K562 (cell line): Measurements from ENCODE around the gene RALA. TPM values are rescaled to one million over a fixed set of nuclear protein-coding genes. Genes with fewer than 3 reads are reported as not detected.

Experiments
- ATAC-seq: fragments of 200-7000 bp; cut with Tn5 transposase; 3 replicates; pipeline ENCODE4 v1.9.1; 2020; ENCODE audit warnings: moderate library complexity
- BruUV-seq: library from RNA; stranded (reverse); fragments of 400-500 nt; replicated peaks from 2 replicates; lab custom pipeline; 2021; lab: Mats Ljungman, UMichigan
- CTCF ChIA-PET: fragments of 300-600 bp; formaldehyde crosslinking; extraction: SDS; loops from one replicate; lab custom pipeline; 2021; ENCODE audit warnings: low intra/inter-chr PET ratio; lab: Yijun Ruan, JAX
- POLR2A ChIA-PET: fragments of 300-600, 350-650 bp; sonication (Branson Sonifier 250); formaldehyde crosslinking; extraction: SDS; loops from one replicate; lab custom pipeline; 2021; ENCODE audit warnings: antibody characterized with exemption, inconsistent platforms; lab: Yijun Ruan, JAX
- DNase-seq, 4 experiments: peaks; one replicate each; pipeline versions ENCODE4 v3.0.0 to v3.0.0-alpha.2; 2011 to 2018; ENCODE audit warnings: low spot score in 3 of 4, mixed read lengths in 3 of 4; ENCODE audit errors: extremely low read depth in 1 of 4
- FAIRE-seq: peaks from 2 replicates; lab custom pipeline; 2011; peaks lifted over from hg19 to GRCh38; lab: Jason Lieb, UNC
- H2AFZ ChIP-seq: 2 replicates; pipeline ENCODE4 v1.6.0; 2011; ENCODE audit warnings: low read depth, low read length, control low read depth, inconsistent platforms
- H3K27ac ChIP-seq: fragments of 200-600 bp; 3 replicates; pipeline ENCODE4 v1.8.0; 2011; ENCODE audit warnings: low read depth, mild to moderate bottlenecking, control low read depth, inconsistent platforms, low read length, moderate library complexity, mixed read lengths; ENCODE audit errors: extremely low read depth
- H3K27me3 ChIP-seq, 2 experiments: fragments of 300-600 bp in 1 of 2; 2 replicates in 1 of 2; 3 replicates in 1 of 2; pipeline versions ENCODE4 v1.6.0 to v1.8.0; 2011; ENCODE audit warnings: inconsistent platforms in 2 of 2, low read length in 2 of 2, mild to moderate bottlenecking in 1 of 2, mixed read lengths in 1 of 2, moderate library complexity in 1 of 2; ENCODE audit not compliant: control insufficient read depth in 2 of 2, insufficient read depth in 2 of 2
- H3K36me3 ChIP-seq: fragments of 300-600 bp; 3 replicates; pipeline ENCODE4 v1.8.0; 2011; ENCODE audit warnings: mild to moderate bottlenecking, low read length, inconsistent platforms; ENCODE audit not compliant: control insufficient read depth, insufficient read depth
- H3K4me1 ChIP-seq, 2 experiments: fragments of 200-600 bp in 1 of 2; replicated peaks in 1 of 2; 2 replicates in 1 of 2; 3 replicates in 1 of 2; pipeline versions ENCODE4 v1.5.1 to v1.8.0; 2011; ENCODE audit warnings: inconsistent platforms in 2 of 2, low read length in 2 of 2, mild to moderate bottlenecking in 1 of 2, mixed read lengths in 1 of 2, moderate library complexity in 1 of 2; ENCODE audit not compliant: control insufficient read depth in 2 of 2, insufficient read depth in 2 of 2
- H3K4me2 ChIP-seq: 2 replicates; pipeline ENCODE4 v1.6.1; 2011; ENCODE audit warnings: low read length, control low read depth, inconsistent platforms, mixed read lengths; ENCODE audit not compliant: insufficient read depth
- H3K4me3 ChIP-seq: fragments of 200-600 bp; sonication (generic), shearing (Covaris generic); 2 replicates; pipeline ENCODE4 v1.5.1; 2016; ENCODE audit warnings: control low read depth, inconsistent platforms
- H3K79me2 ChIP-seq: fragments of 200-600 bp; 3 replicates; pipeline ENCODE4 v1.8.0; 2011; ENCODE audit warnings: low read length, inconsistent platforms; ENCODE audit not compliant: control insufficient read depth, insufficient read depth
- H3K9ac ChIP-seq, 2 experiments: 2 replicates each; pipeline versions ENCODE4 v1.6.0 to v1.6.1; 2011; ENCODE audit warnings: low read depth in 2 of 2, low read length in 2 of 2, control low read depth in 1 of 2, inconsistent platforms in 1 of 2, mild to moderate bottlenecking in 1 of 2, mixed read lengths in 1 of 2; ENCODE audit not compliant: insufficient read depth in 1 of 2
- H3K9me1 ChIP-seq: one replicate; pipeline ENCODE4 v1.6.0; 2011; ENCODE audit warnings: inconsistent platforms, mild to moderate bottlenecking, low read length, moderate library complexity; ENCODE audit not compliant: control insufficient read depth, insufficient read depth
- H3K9me3 ChIP-seq: replicated peaks from 2 replicates; pipeline ENCODE4 v1.5.1; 2011; ENCODE audit warnings: low read depth, low read length, inconsistent platforms; ENCODE audit not compliant: control insufficient read depth, insufficient read depth
- H4K20me1 ChIP-seq: replicated peaks from 2 replicates; pipeline ENCODE4 v1.6.1; 2011; ENCODE audit warnings: low read length, inconsistent platforms, mixed read lengths; ENCODE audit not compliant: control insufficient read depth, insufficient read depth
- ATF1 ChIP-seq, 2 experiments: fragments of 450-650 bp in 1 of 2; IDR thresholded peaks; 2 replicates each; pipeline ENCODE4 v1.6.1; 2016; ENCODE audit warnings: missing compliant biosample characterization in 1 of 2, missing genetic modification characterization in 1 of 2
- CTBP1 ChIP-seq: fragments of 450-650 bp; IDR thresholded peaks from 2 replicates; pipeline ENCODE4 v1.6.1; 2016; ENCODE audit warnings: borderline replicate concordance
- HMGN3 ChIP-seq: IDR thresholded peaks from 2 replicates; pipeline ENCODE4 v1.6.1; 2011; ENCODE audit warnings: borderline replicate concordance, low read depth, mild to moderate bottlenecking, mixed read lengths, low read length; ENCODE audit not compliant: insufficient read length; ENCODE audit errors: extremely low read depth
- MBD2 ChIP-seq: sonication (generic); IDR thresholded peaks from 2 replicates; pipeline ENCODE4 v1.6.1; 2016; ENCODE audit warnings: low read depth, borderline replicate concordance
- POLR2A ChIP-seq: fragments of 450-650 bp; conservative IDR thresholded peaks from 2 replicates; pipeline ENCODE4 v1.6.1; 2016
- POLR2G ChIP-seq: fragments of 200-400 bp; formaldehyde crosslinking; IDR thresholded peaks from 2 replicates; pipeline ENCODE4 v1.6.1; 2017; ENCODE audit warnings: low read depth, mild to moderate bottlenecking, antibody characterized with exemption, low read length, moderate library complexity
- POU5F1 ChIP-seq: fragments of 150-350 bp; IDR thresholded peaks from 2 replicates; pipeline ENCODE4 v1.6.1; 2014; ENCODE audit warnings: borderline replicate concordance, low read length, low read depth, mild to moderate bottlenecking; ENCODE audit not compliant: partially characterized antibody
- PRDM10 ChIP-seq: fragments of 450-650 bp; IDR thresholded peaks from 2 replicates; pipeline ENCODE4 v1.6.1; 2018; ENCODE audit not compliant: partially characterized antibody
- RBFOX2 ChIP-seq: fragments of 200-400 bp; formaldehyde crosslinking; IDR thresholded peaks from 2 replicates; pipeline ENCODE4 v1.6.1; 2017; ENCODE audit warnings: low read depth, mild to moderate bottlenecking, low read length, moderate library complexity
- RCOR1 ChIP-seq, 2 experiments: IDR thresholded peaks; 2 replicates each; pipeline ENCODE4 v1.6.1; 2012; ENCODE audit warnings: low read depth in 2 of 2, low read length in 2 of 2, borderline replicate concordance in 1 of 2, improper control_type of control experiment in 1 of 2
- RFX1 ChIP-seq: fragments of 450-650 bp; IDR thresholded peaks from 2 replicates; pipeline ENCODE4 v1.6.1; 2016; ENCODE audit warnings: mild to moderate bottlenecking, moderate library complexity
- TBP ChIP-seq: optimal IDR thresholded peaks from 2 replicates; pipeline ENCODE3; 2011; ENCODE audit warnings: low read depth, low read length, improper control_type of control experiment
- ZBTB5 ChIP-seq: fragments of 450-650 bp; IDR thresholded peaks from 2 replicates; pipeline ENCODE4 v1.6.1; 2017; ENCODE audit warnings: antibody characterized with exemption
- WGBS: fragments of 100-300 bp; shearing (Covaris generic); methylation state at CpG from one replicate; pipeline ENCODE4 v1.1.6; 2016; ENCODE audit warnings: low coverage, mixed read lengths; ENCODE audit not compliant: insufficient coverage; ENCODE audit errors: missing lambda C conversion rate; 5-methylcytosine and 5-hydroxymethylcytosine counted together
- in situ Hi-C: fragments of 300-500 bp; cut with MboI; formaldehyde crosslinking; loops from 4 replicates; pipeline ENCODE4 v1.15.0; 2018; ENCODE audit warnings: inconsistent platforms, mixed read lengths
- intact Hi-C: fragments of 100-400 bp; cut with micrococcal nuclease; formaldehyde crosslinking; loops from 2 replicates; pipeline ENCODE4 v1.14.2; 2022
- polyA plus RNA-seq, 8 experiments: library from polyadenylated mRNA; depleted of rRNA in 4 of 8; stranded (reverse) in 5 of 8; unstranded in 3 of 8; fragments of >200 nt; fragmentation: Nextera tagmentation in 2 of 8; fragmentation: Illumina TruSeq in 1 of 8; extraction: Ambion mirVana in 2 of 8; extraction: Trizol in 1 of 8; gene quantifications; 2 replicates each; pipeline versions ENCODE4 v1.2.1 to v1.2.3, GENCODE V29; 2011 to 2014; ENCODE audit warnings: inconsistent platforms in 1 of 8, missing spikeins in 1 of 8
- total RNA-seq, 7 experiments: library from RNA; depleted of rRNA in 6 of 7; stranded (reverse); fragments of >200 nt in 6 of 7; fragmentation: Illumina TruSeq in 2 of 7; extraction: Trizol in 2 of 7; gene quantifications; 2 replicates each; pipeline versions ENCODE4 v1.2.1 to v1.2.3, GENCODE V29; 2011 to 2021; ENCODE audit warnings: low replicate concordance in 1 of 7
- TF ChIP-seq, protein P1 (sequence below): fragments of 450-650 bp; IDR thresholded peaks from 2 replicates; pipeline ENCODE4 v1.6.1; 2016; ENCODE audit warnings: low read depth, mild to moderate bottlenecking, moderate library complexity

The RALA gene
- total and polyA plus RNA-seq, 9 of the 15 experiments (the other 6 are each of a cell fraction or from before 2014, with no cell fraction given), result 7.2 to 28.0 (median 25.7) TPM

GRCh38 chr7:39732837-39733804, 109.7 kb downstream of the RALA start:
- H3K9ac ChIP-seq, result peak overlapping the region; percentile 38 to 92
- H3K79me2 ChIP-seq, result no peaks in the 10 kb centered on the region
- no TSS peak for BruUV-seq
- intact Hi-C loops (no loop called here), in situ Hi-C loops (no loop called here)
- 12% methylated on average over 45 of the region's 52 CpGs for WGBS
- ATAC-seq, result peak; percentile 96
- peak overlapping the region; percentile 88 for H2AFZ ChIP-seq
- H4K20me1 ChIP-seq, result no peaks in the 10 kb centered on the region; the same call in 1 of the 2 replicates
- H3K27me3 ChIP-seq, result no peaks in the 10 kb centered on the region
- H3K4me1 ChIP-seq, result peaks cover 12 to 14% of the 10 kb centered on the region in 2 experiments; a peak in 3 of 5 replicates
- POLR2A ChIA-PET, result interaction anchor here (0.9 to 2.5 kb wide), 3 partner anchors 9 to 12 kb away, joined by 4 to 14 read pairs (median 4); no protein-coding TSS in a partner anchor
- H3K9me1 ChIP-seq, result no peaks in the 10 kb centered on the region
- no peaks in the 10 kb centered on the region for H3K9me3 ChIP-seq
- peak; percentile 84 for FAIRE-seq
- CTCF ChIA-PET, result no interaction called here
- peak; percentile 89 to 94 (median 92) for DNase-seq
- H3K4me3 ChIP-seq, result peak overlapping the region; percentile 40
- H3K4me2 ChIP-seq, result peak overlapping the region; percentile 71
- peak overlapping the region; percentile 4; the same call in 1 of the 3 replicates for H3K27ac ChIP-seq
- H3K36me3 ChIP-seq, result no peaks in the 10 kb centered on the region
- TF ChIP-seq RCOR1 (IDR thresholded peaks at IDR 0.05; ENCODE audit: borderline replicate concordance in 1 of 2, low read depth in 2 of 2, low read length in 2 of 2), result peak in 1 of 2 experiments; percentile 45; a peak in 1 of 4 replicates
- peak; percentile 61; the same call in 1 of the 2 replicates for TF ChIP-seq MBD2
- peak; percentile 18 for TF ChIP-seq TBP
- peak; percentile 79 for TF ChIP-seq ATF1 (CRISPR knock-in tag; IDR thresholded peaks at IDR 0.05)
- TF ChIP-seq ATF1 (tag; IDR thresholded peaks at IDR 0.05), result peak; percentile 99
- peak; percentile 63 for TF ChIP-seq POLR2A
- no peak for TF ChIP-seq ZBTB5
- TF ChIP-seq POU5F1, result no peak
- TF ChIP-seq HMGN3, result peak; percentile 63
- TF ChIP-seq RBFOX2, result peak; percentile 77
- TF ChIP-seq PRDM10, result peak; percentile 35
- peak; percentile 55; the same call in 1 of the 2 replicates for TF ChIP-seq CTBP1
- TF ChIP-seq, protein P1, sequence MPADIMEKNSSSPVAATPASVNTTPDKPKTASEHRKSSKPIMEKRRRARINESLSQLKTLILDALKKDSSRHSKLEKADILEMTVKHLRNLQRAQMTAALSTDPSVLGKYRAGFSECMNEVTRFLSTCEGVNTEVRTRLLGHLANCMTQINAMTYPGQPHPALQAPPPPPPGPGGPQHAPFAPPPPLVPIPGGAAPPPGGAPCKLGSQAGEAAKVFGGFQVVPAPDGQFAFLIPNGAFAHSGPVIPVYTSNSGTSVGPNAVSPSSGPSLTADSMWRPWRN, result peak; percentile 40; the same call in 1 of the 2 replicates
- TF ChIP-seq RFX1, result peak; percentile 85
- TF ChIP-seq POLR2G, result peak; percentile 80
